HG03457 (cell line): ENCODE results near the gene PATE3.

Experiments
- ATAC-seq: cut with Tn5 transposase; IDR thresholded peaks from one replicate; pipeline ENCODE4 v1.9.1; 2021; ENCODE audit warnings: moderate number of reproducible peaks; ENCODE audit not compliant: unreplicated experiment

The PATE3 gene

DNA sequence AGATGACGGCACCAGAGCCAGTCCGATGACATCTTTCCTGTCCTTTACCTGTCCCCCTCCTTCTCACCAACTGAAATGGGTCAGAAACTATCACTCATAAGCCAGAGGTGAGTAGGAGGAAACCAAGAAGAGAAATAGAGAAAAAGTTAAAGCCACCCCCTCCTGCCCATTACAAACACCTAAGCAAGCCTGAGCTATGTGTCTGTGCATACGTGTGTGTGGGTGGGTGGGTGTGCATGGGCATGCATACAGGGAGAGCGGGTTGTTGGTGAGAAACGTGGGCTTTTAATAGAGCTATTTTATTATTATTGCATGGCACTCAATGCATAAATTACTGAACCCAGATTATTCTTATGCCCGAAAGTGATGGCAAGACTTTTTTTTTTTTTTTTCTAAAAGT lies 47.8 kb downstream of the PATE3 start:
- ATAC-seq = no peak
